OCI-LY7 (cell line): Measurements from ENCODE around the gene CANT1.

Experiments used
- CTCF ChIP-seq: fragments of 200-600 bp; sonication (generic); conservative IDR thresholded peaks from 2 replicates; pipeline ENCODE4 v1.5.1; 2014; ENCODE audit warnings: mild to moderate bottlenecking, antibody characterized with exemption, low read length, moderate library complexity, mixed read lengths
- EZH2phosphoT487 ChIP-seq: fragments of 200-600 bp; sonication (generic); IDR thresholded peaks from 2 replicates; pipeline ENCODE4 v1.6.1; 2018; ENCODE audit warnings: low read depth, borderline replicate concordance, mild to moderate bottlenecking, mixed run types, antibody characterized with exemption, low read length, moderate library complexity, mixed read lengths

DNA sequence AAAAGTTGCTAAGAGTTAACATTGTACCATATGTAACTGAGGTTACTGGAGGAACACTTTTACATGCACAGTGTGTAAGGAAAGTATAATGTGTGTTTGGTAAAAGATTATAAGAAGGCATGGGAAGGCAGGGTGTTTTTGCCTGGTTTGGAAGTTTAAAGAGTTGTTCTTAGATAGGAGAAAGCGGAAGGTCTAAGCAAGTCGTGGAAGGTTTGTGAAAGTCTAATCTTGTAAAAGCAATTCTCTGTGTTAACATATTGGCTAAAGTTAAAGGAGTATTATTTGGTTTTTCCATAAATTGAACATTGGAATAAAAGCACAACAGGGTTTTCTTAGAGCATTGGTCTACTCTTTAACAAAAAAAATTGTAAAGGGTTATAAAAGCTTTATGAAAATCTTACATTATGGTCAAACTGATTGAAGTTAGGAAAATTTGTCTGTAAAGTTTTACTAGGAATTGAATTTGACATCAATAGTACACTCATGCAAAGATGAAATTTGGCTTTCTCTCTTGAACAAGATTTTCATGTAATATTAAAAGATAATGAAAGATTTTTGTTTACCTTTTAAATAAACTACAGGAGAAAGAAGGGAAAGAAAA, 4.7 kb upstream of the CANT1 start:
- TF ChIP-seq CTCF (no peak), EZH2phosphoT487 (no peak)
